OCI-LY7 (cell line): ENCODE results near the gene CNTF. TPM values are rescaled to one million over a fixed set of nuclear protein-coding genes. Genes with fewer than 3 reads are reported as not detected.

ENCODE experiments used
- BruUV-seq: library from RNA; stranded (reverse); fragments of 400-500 nt; replicated peaks from 2 replicates; lab custom pipeline; 2021; lab: Mats Ljungman, UMichigan
- CTCF ChIA-PET: fragments of 300-600 bp; sonication (Branson Sonifier 250); formaldehyde crosslinking; loops from one replicate; lab custom pipeline; 2022; ENCODE audit warnings: antibody characterized with exemption; ENCODE audit not compliant: unreplicated experiment; lab: Charles Lee
- POLR2A ChIA-PET: fragments of 300-600 bp; sonication (Branson Sonifier 250); formaldehyde crosslinking; loops from one replicate; lab custom pipeline; 2022; ENCODE audit warnings: antibody characterized with exemption; lab: Charles Lee
- DNase-seq: peaks from one replicate; pipeline ENCODE4 v3.0.0-alpha.2; 2015; ENCODE audit warnings: low spot score
- H2AFZ ChIP-seq: fragments of 200-600 bp; sonication (generic), shearing (Covaris generic); 2 replicates; pipeline ENCODE4 v1.6.1; 2014; ENCODE audit warnings: mild to moderate bottlenecking, antibody characterized with exemption, low read length, moderate library complexity
- H3K27ac ChIP-seq: fragments of 200-600 bp; sonication (generic); 2 replicates; pipeline ENCODE4 v1.5.1; 2014; ENCODE audit warnings: mixed run types, low read depth, mild to moderate bottlenecking, moderate library complexity, low read length, inconsistent platforms; ENCODE audit not compliant: poor library complexity, severe bottlenecking
- H3K36me3 ChIP-seq: fragments of 200-600 bp; sonication (generic); 2 replicates; pipeline ENCODE4 v1.6.1; 2014; ENCODE audit warnings: mild to moderate bottlenecking, antibody characterized with exemption, low read length, moderate library complexity, mixed read lengths; ENCODE audit not compliant: insufficient read depth
- H3K4me1 ChIP-seq: fragments of 200-600 bp; sonication (generic); 2 replicates; pipeline ENCODE4 v1.5.1; 2014; ENCODE audit warnings: mild to moderate bottlenecking, low read length; ENCODE audit not compliant: insufficient read depth, poor library complexity, severe bottlenecking
- H3K4me2 ChIP-seq: fragments of 200-600 bp; sonication (generic); 2 replicates; pipeline ENCODE4 v1.6.1; 2014; ENCODE audit warnings: mild to moderate bottlenecking, low read length
- H3K4me3 ChIP-seq: fragments of 200-600 bp; sonication (generic); 2 replicates; pipeline ENCODE4 v1.5.1; 2014; ENCODE audit warnings: mild to moderate bottlenecking, low read depth, low read length; ENCODE audit not compliant: poor library complexity, severe bottlenecking
- H3K79me2 ChIP-seq: fragments of 200-600 bp; sonication (generic); 2 replicates; pipeline ENCODE4 v1.6.1; 2016; ENCODE audit warnings: low read depth, mild to moderate bottlenecking, low read length, moderate library complexity, mixed read lengths; ENCODE audit not compliant: insufficient read depth
- H3K9me2 ChIP-seq: fragments of 200-600 bp; sonication (generic); 2 replicates; pipeline ENCODE4 v1.6.1; 2016; ENCODE audit warnings: mild to moderate bottlenecking, low read length, mixed read lengths; ENCODE audit not compliant: insufficient read depth
- H3K9me3 ChIP-seq: fragments of 200-600 bp; sonication (generic); 2 replicates; pipeline ENCODE4 v1.6.1; 2014; ENCODE audit warnings: mild to moderate bottlenecking, mixed run types, low read length, mixed read lengths
- H4K20me1 ChIP-seq: fragments of 200-600 bp; sonication (generic); 2 replicates; pipeline ENCODE4 v1.6.1; 2014; ENCODE audit warnings: mild to moderate bottlenecking, antibody characterized with exemption, low read length, moderate library complexity, mixed read lengths; ENCODE audit not compliant: insufficient read depth
- CTCF ChIP-seq: fragments of 200-600 bp; sonication (generic); conservative IDR thresholded peaks from 2 replicates; pipeline ENCODE4 v1.5.1; 2014; ENCODE audit warnings: mild to moderate bottlenecking, antibody characterized with exemption, low read length, moderate library complexity, mixed read lengths
- EZH2phosphoT487 ChIP-seq: fragments of 200-600 bp; sonication (generic); IDR thresholded peaks from 2 replicates; pipeline ENCODE4 v1.6.1; 2018; ENCODE audit warnings: low read depth, borderline replicate concordance, mild to moderate bottlenecking, mixed run types, antibody characterized with exemption, low read length, moderate library complexity, mixed read lengths
- intact Hi-C: fragments of 100-400 bp; cut with micrococcal nuclease; formaldehyde crosslinking; loops from one replicate; pipeline ENCODE4 v1.10.0; 2022; ENCODE audit not compliant: unreplicated experiment
- total RNA-seq, 2 experiments: library from RNA; depleted of rRNA in 1 of 2; stranded (reverse); fragments of >200 nt in 1 of 2; shearing (Covaris generic) in 1 of 2; gene quantifications; 2 replicates each; pipeline ENCODE4 v1.2.3, GENCODE V29; 2014 to 2022

The CNTF gene
- total RNA-seq, 2 experiments from 2014 or later: 3.3 to 3.4 TPM

- H3K4me1 ChIP-seq: no peaks in the 10 kb centered on the region
- H4K20me1 ChIP-seq: no peaks in the 10 kb centered on the region
- no peak overlapping the region for H3K27ac ChIP-seq
- ChIA-PET POLR2A (no interaction called here), CTCF (no interaction called here)
- no peaks in the 10 kb centered on the region for H3K36me3 ChIP-seq
- no peak overlapping the region for H3K4me2 ChIP-seq
- no peaks in the 10 kb centered on the region for H3K9me2 ChIP-seq
- intact Hi-C loops: loop anchor here (10.0 kb wide), 1 partner anchor 265 kb away; no protein-coding TSS in a partner anchor
- no peak for DNase-seq
- no peaks in the 10 kb centered on the region for H3K9me3 ChIP-seq
- no peaks in the 10 kb centered on the region for H3K79me2 ChIP-seq
- no peak overlapping the region for H2AFZ ChIP-seq
- TF ChIP-seq CTCF (no peak), EZH2phosphoT487 (no peak)
- H3K4me3 ChIP-seq: no peak overlapping the region
- BruUV-seq: no TSS peak
Measured at GRCh38 chr11:58659404-58659803, 36.9 kb downstream of the CNTF start.

- H4K20me1 ChIP-seq: no peaks in the 10 kb centered on the region
- TF ChIP-seq CTCF (no peak), EZH2phosphoT487 (no peak)
- H3K27ac ChIP-seq: no peak overlapping the region
- no peaks in the 10 kb centered on the region for H3K9me2 ChIP-seq
- no peaks in the 10 kb centered on the region for H3K36me3 ChIP-seq
- no TSS peak for BruUV-seq
- ChIA-PET POLR2A (interaction anchor here (0.6 kb wide), 1 partner anchor 1063 kb away, joined by 4 read pairs; no protein-coding TSS in a partner anchor), CTCF (no interaction called here)
- H2AFZ ChIP-seq: no peak overlapping the region
- H3K79me2 ChIP-seq: no peaks in the 10 kb centered on the region
- H3K9me3 ChIP-seq: no peaks in the 10 kb centered on the region
- intact Hi-C loops: loop anchor here (10.0 kb wide), 1 partner anchor 265 kb away; no protein-coding TSS in a partner anchor
- no peak overlapping the region for H3K4me3 ChIP-seq
- no peak overlapping the region for H3K4me2 ChIP-seq
- no peaks in the 10 kb centered on the region for H3K4me1 ChIP-seq
- DNase-seq: no peak
Measured at GRCh38 chr11:58659910-58660570, 37.6 kb downstream of the CNTF start.
